Hematopoietic multipotent progenitor cell treated with erythropoietin and hydrocortisone succinate and interleukin-3 and kit ligand, for 6 days (in vitro differentiated cells): Measurements from ENCODE around the gene HEY2.
"Not testable (repeated sequence)": the region's sequence is repeated elsewhere in the genome, so short reads cannot be mapped to it uniquely, and the experiment has no call there.

Source experiments
- DNase-seq: peaks from one replicate; pipeline ENCODE4 v3.0.0-alpha.2; 2015

HEY2 gene

GRCh38 chr6:125797120-125797885, 47.9 kb downstream of the HEY2 start:
- no peak for DNase-seq

- no peak for DNase-seq
These were observed 48.5 kb downstream of the HEY2 start for GRCh38 chr6:125797886-125798444.

- no peak for DNase-seq
These were observed 49.5 kb downstream of the HEY2 start for GRCh38 chr6:125798734-125799508.

GRCh38 chr6:125802383-125802782, 53.0 kb downstream of the HEY2 start:
- no peak for DNase-seq

GRCh38 chr6:125802943-125803377, 53.5 kb downstream of the HEY2 start:
- DNase-seq: peak; percentile 41

GRCh38 chr6:125804264-125804663, 54.8 kb downstream of the HEY2 start:
- DNase-seq: no peak

GRCh38 chr6:125804866-125805425, 55.5 kb downstream of the HEY2 start:
- DNase-seq: not testable (repeated sequence)

GRCh38 chr6:125806813-125807212, 57.4 kb downstream of the HEY2 start:
- DNase-seq: no peak

- no peak for DNase-seq
These were observed 57.9 kb downstream of the HEY2 start for GRCh38 chr6:125807293-125807692.

- no peak for DNase-seq
These were observed 58.6 kb downstream of the HEY2 start for GRCh38 chr6:125808060-125808459.

GRCh38 chr6:125808591-125808990, 59.2 kb downstream of the HEY2 start:
- no peak for DNase-seq

GRCh38 chr6:125809570-125810170, 60.2 kb downstream of the HEY2 start:
- no peak for DNase-seq

- DNase-seq: no peak
These were observed 61.0 kb downstream of the HEY2 start for GRCh38 chr6:125810445-125810844.
